BJ (cell line): ENCODE data around the gene ILF3. TPM values are rescaled to one million over a fixed set of nuclear protein-coding genes. Genes with fewer than 3 reads are reported as not detected.

Experiments used
- CTCF ChIA-PET: fragments of 350-600 bp; formaldehyde crosslinking; extraction: SDS; loops from one replicate; lab custom pipeline; 2021; ENCODE audit warnings: antibody characterized with exemption, inconsistent platforms; lab: Yijun Ruan, JAX
- POLR2A ChIA-PET: fragments of 300-600 bp; sonication (Branson Sonifier 250); formaldehyde crosslinking; extraction: SDS; loops from one replicate; lab custom pipeline; 2021; ENCODE audit warnings: antibody characterized with exemption; lab: Charles Lee
- DNase-seq: peaks from one replicate; pipeline ENCODE4 v3.0.0-alpha.2; 2011; ENCODE audit warnings: low read depth
- H3K27me3 ChIP-seq: 2 replicates; pipeline ENCODE4 v1.6.0; 2011; ENCODE audit warnings: low read length; ENCODE audit not compliant: control insufficient read depth, insufficient read depth
- H3K36me3 ChIP-seq: 2 replicates; pipeline ENCODE4 v1.5.1; 2011; ENCODE audit warnings: low read length; ENCODE audit not compliant: control insufficient read depth, insufficient read depth
- H3K4me3 ChIP-seq: 2 replicates; pipeline ENCODE4 v1.5.1; 2011; ENCODE audit warnings: low read depth, mild to moderate bottlenecking, control low read depth, low read length
- CTCF ChIP-seq: IDR thresholded peaks from 2 replicates; pipeline ENCODE4 v1.5.1; 2011; ENCODE audit warnings: low read depth, mild to moderate bottlenecking, control low read depth, inconsistent platforms, low read length, moderate library complexity; ENCODE audit not compliant: insufficient read depth
- polyA plus RNA-seq: library from polyadenylated mRNA; depleted of rRNA; stranded (reverse); fragments of >200 nt; gene quantifications from 2 replicates; pipeline ENCODE4 v1.2.3, GENCODE V29; 2011

Gene ILF3
- polyA plus RNA-seq, 1 experiment = 148 TPM

- ChIA-PET POLR2A (no interaction called here), CTCF (interaction anchor here (1.6 to 3.3 kb wide), 3 partner anchors 11 to 107 kb away, joined by 3 to 17 read pairs (median 6); partner anchors contain the start of gene QTRT1)
- no peak for DNase-seq
- no peak for TF ChIP-seq CTCF
- Histone ChIP-seq H3K27me3 (no peaks in the 10 kb centered on the region), H3K36me3 (peaks cover 47% of the 10 kb centered on the region), H3K4me3 (no peak overlapping the region)
Observed at GRCh38 chr19:10688545-10689280, 34.6 kb downstream of the ILF3 start.

- H3K36me3 ChIP-seq = peaks cover 43% of the 10 kb centered on the region
- CTCF ChIA-PET = interaction anchor here (3.3 kb wide), 1 partner anchor 10 kb away, joined by 17 read pairs; the partner anchor contains the start of gene QTRT1
- DNase-seq = no peak
Observed at GRCh38 chr19:10690341-10690781, 36.2 kb downstream of the ILF3 start.

GRCh38 chr19:10691178-10691881 lies 37.2 kb downstream of the ILF3 start:
- Histone ChIP-seq H3K36me3 (peaks cover 39% of the 10 kb centered on the region), H3K27me3 (no peaks in the 10 kb centered on the region), H3K4me3 (no peak overlapping the region)
- no peak for DNase-seq
- ChIA-PET CTCF (interaction anchor here (2.0 to 2.2 kb wide), 2 partner anchors 10 to 288 kb away, joined by 6 read pairs; partner anchors contain the start of genes CDC37 and QTRT1), POLR2A (no interaction called here)
- no peak for TF ChIP-seq CTCF

More at GRCh38 chr19:10690341-10690781, 36.2 kb downstream of the ILF3 start:
- no peak for TF ChIP-seq CTCF
- Histone ChIP-seq H3K27me3 (no peaks in the 10 kb centered on the region), H3K4me3 (no peak overlapping the region)
- POLR2A ChIA-PET = no interaction called here

GRCh38 chr19:10691883-10692282 lies 37.7 kb downstream of the ILF3 start:
- H3K27me3 ChIP-seq = no peaks in the 10 kb centered on the region
- ChIA-PET CTCF (interaction anchor here (2.0 to 2.2 kb wide), 2 partner anchors 9 to 288 kb away, joined by 6 read pairs; partner anchors contain the start of genes CDC37 and QTRT1), POLR2A (no interaction called here)
- H3K4me3 ChIP-seq = no peak overlapping the region
- no peak for DNase-seq
- peaks cover 39% of the 10 kb centered on the region for H3K36me3 ChIP-seq
- no peak for TF ChIP-seq CTCF
